IPS-15b (cell line): ENCODE results near the gene DNM2.

Experiments used
- H3K27me3 ChIP-seq: one replicate; pipeline ENCODE4 v1.6.1; 2013; ENCODE audit warnings: low read length; ENCODE audit not compliant: control insufficient read depth, insufficient read depth
- H3K36me3 ChIP-seq: one replicate; pipeline ENCODE4 v1.6.1; 2013; ENCODE audit warnings: low read length; ENCODE audit not compliant: control insufficient read depth, insufficient read depth
- H3K4me1 ChIP-seq: one replicate; pipeline ENCODE4 v1.6.1; 2013; ENCODE audit warnings: mild to moderate bottlenecking, low read length; ENCODE audit not compliant: control insufficient read depth, insufficient read depth
- H3K4me3 ChIP-seq: one replicate; pipeline ENCODE4 v1.5.1; 2013; ENCODE audit warnings: low read depth, low read length
- H3K9ac ChIP-seq: one replicate; pipeline ENCODE4 v1.6.1; 2013; ENCODE audit warnings: low read depth, mild to moderate bottlenecking, low read length
- H3K9me3 ChIP-seq: one replicate; pipeline ENCODE4 v1.6.1; 2013; ENCODE audit warnings: mild to moderate bottlenecking, low read length; ENCODE audit not compliant: control insufficient read depth, insufficient read depth

Gene DNM2

DNA sequence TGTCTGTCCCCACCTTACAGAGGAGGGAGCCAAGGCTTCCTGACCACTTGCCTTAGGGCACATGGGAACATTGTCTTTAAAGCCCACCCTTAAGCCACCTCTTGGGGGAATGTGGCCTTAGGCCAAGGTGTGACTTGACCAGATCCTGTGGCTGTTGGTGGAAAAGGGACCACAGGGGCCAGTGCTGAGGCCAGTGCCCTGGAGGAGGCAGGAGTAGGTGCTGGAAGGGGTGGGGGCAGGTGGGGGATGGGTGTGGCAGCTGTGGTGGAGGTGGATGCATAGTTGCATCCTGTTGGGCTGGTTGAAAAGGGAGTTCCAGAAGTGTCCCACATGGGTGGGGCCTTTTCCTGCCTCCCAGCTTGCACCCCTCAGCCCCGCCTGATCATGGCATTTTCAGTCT is 44.8 kb downstream of the DNM2 start:
- H3K9ac ChIP-seq, result peak overlapping the region; percentile 41
- H3K27me3 ChIP-seq, result no peaks in the 10 kb centered on the region
- no peaks in the 10 kb centered on the region for H3K4me1 ChIP-seq
- no peak overlapping the region for H3K4me3 ChIP-seq
- H3K36me3 ChIP-seq, result peaks cover 6% of the 10 kb centered on the region
- H3K9me3 ChIP-seq, result no peaks in the 10 kb centered on the region

GRCh38 chr19:10763411-10763810 is 45.5 kb downstream of the DNM2 start:
- no peaks in the 10 kb centered on the region for H3K27me3 ChIP-seq
- peaks cover 7% of the 10 kb centered on the region for H3K36me3 ChIP-seq
- H3K4me3 ChIP-seq, result no peak overlapping the region
- H3K9me3 ChIP-seq, result no peaks in the 10 kb centered on the region
- H3K9ac ChIP-seq, result no peak overlapping the region
- no peaks in the 10 kb centered on the region for H3K4me1 ChIP-seq

DNA sequence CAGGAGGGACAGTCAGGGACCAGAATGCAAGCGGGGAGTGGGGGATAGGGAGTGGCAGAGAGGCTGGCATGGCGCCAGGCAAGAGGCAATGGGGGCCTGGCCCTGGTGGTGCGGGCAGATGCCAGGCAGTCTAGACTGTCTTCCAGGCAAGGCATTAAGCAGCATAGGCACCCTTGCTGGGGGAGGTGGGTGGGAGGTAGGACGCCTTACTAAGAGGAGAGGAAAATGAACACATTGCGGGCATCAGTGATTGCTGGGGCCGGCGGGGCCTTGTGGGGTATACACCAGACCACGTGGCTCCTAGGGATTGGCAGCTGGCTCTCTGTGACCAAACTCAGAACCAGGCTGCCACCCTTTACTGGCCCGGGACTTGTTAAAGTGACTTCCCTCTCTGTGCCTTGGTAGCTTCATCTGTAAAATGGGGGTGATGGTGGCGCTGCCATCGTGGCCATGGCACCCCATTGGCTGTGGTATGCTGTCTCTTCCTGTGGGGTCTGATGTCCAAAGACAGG is 46.0 kb downstream of the DNM2 start:
- H3K9me3 ChIP-seq, result no peaks in the 10 kb centered on the region
- no peaks in the 10 kb centered on the region for H3K27me3 ChIP-seq
- no peak overlapping the region for H3K9ac ChIP-seq
- H3K4me1 ChIP-seq, result no peaks in the 10 kb centered on the region
- no peak overlapping the region for H3K4me3 ChIP-seq
- H3K36me3 ChIP-seq, result peaks cover 9% of the 10 kb centered on the region

DNA sequence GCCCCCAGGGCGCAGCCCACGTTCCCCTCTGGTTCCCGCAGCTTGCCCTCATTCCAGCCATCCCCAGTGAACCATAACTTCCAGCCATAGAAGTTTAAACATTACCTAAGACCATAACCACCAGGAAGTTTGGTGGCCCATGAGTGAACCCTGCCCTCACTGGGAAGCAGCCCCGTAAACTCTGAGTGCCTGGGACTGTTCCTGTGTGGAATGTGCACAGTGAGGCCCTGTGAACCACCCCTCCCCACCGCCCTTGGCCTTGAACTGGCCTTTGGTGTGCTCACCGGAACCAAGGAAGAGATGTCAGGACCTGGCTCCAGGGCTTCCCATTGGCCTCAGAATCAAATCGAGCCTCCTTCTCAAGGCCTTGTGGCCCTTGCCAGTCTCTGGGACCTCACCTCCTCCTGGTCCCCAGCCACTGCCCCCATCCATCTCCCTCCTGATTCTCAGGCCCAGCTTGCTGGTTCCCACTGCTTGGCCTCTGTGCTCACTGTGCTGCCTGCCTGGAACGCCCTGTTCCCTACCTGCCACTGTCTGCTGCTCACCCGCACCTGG is 46.5 kb downstream of the DNM2 start:
- Histone ChIP-seq H3K36me3 (peaks cover 8% of the 10 kb centered on the region), H3K4me1 (no peaks in the 10 kb centered on the region), H3K27me3 (no peaks in the 10 kb centered on the region), H3K9ac (no peak overlapping the region), H3K4me3 (no peak overlapping the region), H3K9me3 (no peaks in the 10 kb centered on the region)

- H3K9me3 ChIP-seq, result no peaks in the 10 kb centered on the region
- H3K27me3 ChIP-seq, result no peaks in the 10 kb centered on the region
- no peaks in the 10 kb centered on the region for H3K4me1 ChIP-seq
- H3K9ac ChIP-seq, result no peak overlapping the region
- peaks cover 6% of the 10 kb centered on the region for H3K36me3 ChIP-seq
- no peak overlapping the region for H3K4me3 ChIP-seq
Measured at GRCh38 chr19:10766049-10766623, 48.3 kb downstream of the DNM2 start.

GRCh38 chr19:10766671-10767201 is 48.9 kb downstream of the DNM2 start:
- no peaks in the 10 kb centered on the region for H3K4me1 ChIP-seq
- peaks cover 6% of the 10 kb centered on the region for H3K36me3 ChIP-seq
- H3K9me3 ChIP-seq, result no peaks in the 10 kb centered on the region
- H3K4me3 ChIP-seq, result no peak overlapping the region
- no peak overlapping the region for H3K9ac ChIP-seq
- H3K27me3 ChIP-seq, result no peaks in the 10 kb centered on the region

GRCh38 chr19:10767726-10768125 is 49.8 kb downstream of the DNM2 start:
- H3K27me3 ChIP-seq, result no peaks in the 10 kb centered on the region
- no peaks in the 10 kb centered on the region for H3K9me3 ChIP-seq
- no peaks in the 10 kb centered on the region for H3K4me1 ChIP-seq
- no peak overlapping the region for H3K4me3 ChIP-seq
- peaks cover 9% of the 10 kb centered on the region for H3K36me3 ChIP-seq
- H3K9ac ChIP-seq, result no peak overlapping the region

- no peaks in the 10 kb centered on the region for H3K9me3 ChIP-seq
- H3K4me1 ChIP-seq, result no peaks in the 10 kb centered on the region
- H3K36me3 ChIP-seq, result peaks cover 9% of the 10 kb centered on the region
- no peak overlapping the region for H3K9ac ChIP-seq
- H3K4me3 ChIP-seq, result no peak overlapping the region
- H3K27me3 ChIP-seq, result no peaks in the 10 kb centered on the region
Measured at GRCh38 chr19:10768369-10768768, 50.5 kb downstream of the DNM2 start.

GRCh38 chr19:10768936-10769335 is 51.1 kb downstream of the DNM2 start:
- Histone ChIP-seq H3K4me1 (no peaks in the 10 kb centered on the region), H3K27me3 (no peaks in the 10 kb centered on the region), H3K4me3 (no peak overlapping the region), H3K9ac (peak overlapping the region; percentile 24), H3K9me3 (no peaks in the 10 kb centered on the region), H3K36me3 (peaks cover 10% of the 10 kb centered on the region)

DNA sequence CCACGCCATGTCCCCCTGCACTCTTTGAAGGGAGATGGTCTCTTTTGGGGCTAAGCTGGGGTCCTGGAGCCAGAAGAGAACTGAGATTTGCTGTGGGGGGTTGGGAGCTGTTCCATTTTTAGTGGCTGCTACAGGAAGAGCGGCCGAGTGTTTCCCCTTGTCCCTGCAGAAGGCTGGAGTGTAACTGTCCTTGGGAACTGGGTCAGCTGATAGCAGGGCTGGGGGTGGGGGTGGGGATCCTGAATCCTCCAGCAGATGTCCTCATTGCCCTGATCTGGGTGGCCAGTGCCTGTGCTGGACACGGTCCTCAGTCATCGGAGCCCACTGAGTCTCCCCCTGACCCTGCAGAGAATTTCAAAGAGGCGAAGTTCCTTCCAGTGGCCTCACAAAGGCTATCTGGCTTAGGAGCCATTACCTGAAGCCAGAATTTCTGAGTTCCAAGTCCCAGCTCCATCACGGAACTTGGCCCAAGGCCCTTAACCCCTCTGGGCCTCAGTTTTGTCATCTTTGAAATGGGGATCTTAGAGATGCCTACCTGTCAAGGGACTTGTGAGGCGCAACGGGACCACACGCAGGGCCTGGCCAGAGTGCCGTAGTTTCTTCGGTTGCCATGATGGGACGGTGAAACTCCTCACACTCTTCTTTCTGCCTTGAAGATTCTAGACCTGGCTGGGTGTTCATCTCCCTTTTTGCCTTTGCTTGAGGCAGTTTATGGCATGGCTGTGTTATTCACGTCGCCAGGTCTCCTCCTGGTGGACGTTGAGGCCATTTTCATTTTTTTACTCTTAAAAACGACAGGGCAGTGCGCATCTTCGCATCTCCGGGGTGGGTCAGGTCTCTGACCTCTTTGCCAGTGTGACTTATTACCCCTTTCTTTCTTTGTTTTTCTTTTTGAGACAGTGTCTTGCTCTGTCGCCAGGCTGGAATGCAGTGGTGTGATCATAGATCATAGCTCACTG is 51.9 kb downstream of the DNM2 start:
- Histone ChIP-seq H3K4me1 (no peaks in the 10 kb centered on the region), H3K36me3 (peaks cover 11% of the 10 kb centered on the region), H3K27me3 (no peaks in the 10 kb centered on the region), H3K9me3 (no peaks in the 10 kb centered on the region), H3K4me3 (no peak overlapping the region), H3K9ac (peak overlapping the region; percentile 24)

DNA sequence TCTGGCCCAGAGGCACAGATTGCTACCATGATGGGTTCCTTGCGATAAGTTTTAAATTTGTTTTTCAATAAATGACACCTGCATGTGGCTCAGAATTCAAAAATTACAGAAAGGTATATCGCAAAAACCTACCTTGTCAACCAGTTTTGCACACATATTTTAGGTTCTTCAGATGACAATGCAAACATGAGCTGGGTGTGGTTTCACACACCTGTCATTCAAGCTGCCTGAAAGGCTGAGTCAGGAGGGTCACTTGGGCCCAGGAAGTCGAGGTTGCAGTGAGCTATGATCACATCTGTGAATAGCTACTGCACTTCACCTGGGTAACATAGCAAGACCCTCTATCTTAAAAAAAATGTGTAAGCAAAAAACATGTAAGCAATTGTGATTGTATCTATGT is 56.1 kb downstream of the DNM2 start:
- H3K36me3 ChIP-seq, result peaks cover 29% of the 10 kb centered on the region
- no peaks in the 10 kb centered on the region for H3K4me1 ChIP-seq
- no peaks in the 10 kb centered on the region for H3K9me3 ChIP-seq
- H3K9ac ChIP-seq, result no peak overlapping the region
- no peak overlapping the region for H3K4me3 ChIP-seq
- no peaks in the 10 kb centered on the region for H3K27me3 ChIP-seq
